ENCODE measurements around the gene NBR1.
A peak's percentile ranks its signal among the peaks of the same experiment; 100 is the strongest.
"Not testable (repeated sequence)": the region's sequence is repeated elsewhere in the genome, so short reads cannot be mapped to it uniquely, and the experiment has no call there.

NBR1 gene

GRCh38 chr17:43224146-43224705 is 53.2 kb downstream of the NBR1 start:
- intact Hi-C loops (cut with DNase I; ENCODE audit: low total_unique reads), result no loop called here
- TF ChIP-seq CTCF (IDR thresholded peaks at IDR 0.05), result no peak
- no peak for DNase-seq
- no peaks in the 10 kb centered on the region for H3K9me3 ChIP-seq
- no peak overlapping the region for H3K4me3 ChIP-seq
- H3K27ac ChIP-seq, result no peak overlapping the region
- peaks cover 0 to 32% (median 14%) of the 10 kb centered on the region in 3 donors for H3K36me3 ChIP-seq
- H3K4me1 ChIP-seq, result no peaks in the 10 kb centered on the region
- no peaks in the 10 kb centered on the region for H3K27me3 ChIP-seq

DNA sequence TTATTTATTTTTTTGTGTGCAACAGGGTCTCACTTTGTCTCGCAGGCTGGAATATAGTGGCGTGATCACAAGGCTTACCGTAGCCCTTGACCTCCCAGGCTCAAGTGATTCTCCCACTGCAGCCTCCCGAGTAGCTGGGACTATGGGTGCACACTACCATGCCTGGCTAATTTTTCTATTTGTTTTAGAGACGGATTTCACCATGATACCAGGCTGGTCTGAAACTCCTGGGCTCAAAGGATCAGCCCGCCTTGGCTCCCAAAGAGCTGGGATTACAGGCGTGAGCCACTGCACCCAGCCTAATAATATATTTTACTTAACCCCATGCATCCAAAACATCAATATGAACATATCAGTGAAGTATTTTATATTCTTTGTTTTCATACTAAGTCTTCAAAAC is 55.4 kb downstream of the NBR1 start:
- no peak for DNase-seq
- Histone ChIP-seq H3K9me3 (no peaks in the 10 kb centered on the region), H3K36me3 (peaks cover 0 to 30% (median 14%) of the 10 kb centered on the region in 3 donors), H3K4me1 (no peaks in the 10 kb centered on the region), H3K4me3 (no peak overlapping the region), H3K27me3 (no peaks in the 10 kb centered on the region), H3K27ac (no peak overlapping the region)
- no peak for TF ChIP-seq CTCF (IDR thresholded peaks at IDR 0.05)
- intact Hi-C loops (cut with DNase I; ENCODE audit: low total_unique reads), result no loop called here

- H3K27ac ChIP-seq; H3K4me3 ChIP-seq; H3K27me3 ChIP-seq; H3K9me3 ChIP-seq; H3K4me1 ChIP-seq; intact Hi-C loops (cut with DNase I; ENCODE audit: low total_unique reads); DNase-seq: not testable (repeated sequence)
- peaks cover 0 to 26% (median 14%) of the 10 kb centered on the region in 3 donors for H3K36me3 ChIP-seq
Observed at GRCh38 chr17:43228020-43228782, 57.2 kb downstream of the NBR1 start, which contains the start of gene CCDC200. CCDC200 (minus strand) TSS chr17:43228623; CDS start chr17:43228554, 69 bp downstream.

GRCh38 chr17:43231205-43232020 is 60.4 kb downstream of the NBR1 start:
- H3K9me3 ChIP-seq; DNase-seq; intact Hi-C loops (cut with DNase I; ENCODE audit: low total_unique reads); H3K4me1 ChIP-seq; H3K36me3 ChIP-seq; H3K27me3 ChIP-seq: not testable (repeated sequence)
- Histone ChIP-seq H3K27ac (peak overlapping the region in 1 of 2 donors; percentile 65), H3K4me3 (peak overlapping the region; percentile 0 to 32)

DNA sequence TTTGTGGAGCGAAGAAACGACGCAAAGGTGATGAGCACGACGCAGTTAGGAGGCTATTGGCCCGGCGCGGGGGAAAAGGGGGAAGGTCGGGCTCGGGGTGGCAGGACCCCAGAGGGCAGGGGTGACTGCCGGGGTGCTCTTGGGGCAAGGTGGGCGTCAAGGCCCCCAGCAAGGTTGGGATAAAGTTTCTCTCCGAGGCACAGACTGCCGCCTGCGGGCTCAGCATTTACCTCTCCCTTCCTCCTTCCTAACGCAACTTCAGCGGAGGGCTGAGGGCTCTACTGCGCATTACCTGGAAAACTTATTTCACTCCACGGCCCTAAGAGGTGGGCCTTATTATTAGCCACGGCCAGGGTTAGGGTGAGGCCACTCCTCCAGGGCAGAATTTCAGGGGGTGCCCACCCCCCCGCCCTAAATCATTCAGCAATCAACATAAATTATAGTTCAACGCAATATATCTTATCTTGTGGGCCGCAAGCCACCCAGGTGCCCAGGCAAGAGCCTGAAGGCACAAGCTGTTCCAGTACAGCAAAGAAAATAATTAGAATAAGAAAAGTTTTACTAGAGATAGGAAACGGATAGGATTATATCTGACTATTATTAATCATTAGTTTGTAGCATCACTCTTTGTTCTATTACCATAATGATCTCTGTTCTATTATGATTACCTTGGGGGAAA is 61.1 kb downstream of the NBR1 start:
- H3K4me1 ChIP-seq; H3K9me3 ChIP-seq; intact Hi-C loops (cut with DNase I; ENCODE audit: low total_unique reads); H3K27ac ChIP-seq; H3K27me3 ChIP-seq; H3K36me3 ChIP-seq: not testable (repeated sequence)
- H3K4me3 ChIP-seq, result peak overlapping the region in 1 of 2 donors; percentile 0
- DNase-seq, result peak; percentile 58 to 77

DNA sequence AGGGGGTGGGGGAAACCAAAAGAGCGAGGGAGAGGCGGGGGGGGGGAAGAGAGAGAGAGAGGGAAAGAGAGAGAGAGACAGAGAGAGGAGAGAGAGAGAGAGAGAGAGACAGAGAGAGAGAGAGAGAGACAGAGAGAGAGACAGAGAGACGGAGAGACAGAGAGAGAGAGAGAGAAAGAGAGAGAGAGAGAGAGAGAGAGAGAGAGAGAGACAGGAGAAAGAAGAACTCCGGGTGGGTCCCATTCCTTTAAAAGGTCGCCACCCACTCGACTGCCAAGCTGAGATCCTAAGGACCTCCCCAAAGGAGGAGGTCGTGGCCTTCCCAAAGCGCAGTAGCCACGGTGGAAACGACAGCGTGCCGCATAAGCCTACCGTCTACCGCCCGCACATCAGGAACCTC is 62.2 kb downstream of the NBR1 start:
- H3K9me3 ChIP-seq; DNase-seq; intact Hi-C loops (cut with DNase I; ENCODE audit: low total_unique reads); H3K36me3 ChIP-seq; H3K27me3 ChIP-seq; H3K27ac ChIP-seq; H3K4me1 ChIP-seq; H3K4me3 ChIP-seq: not testable (repeated sequence)

- DNase-seq; intact Hi-C loops (cut with DNase I; ENCODE audit: low total_unique reads); H3K9me3 ChIP-seq: not testable (repeated sequence)
Observed at GRCh38 chr17:43233877-43234276, 62.9 kb downstream of the NBR1 start, which contains the start of gene RNU2-1. RNU2-1 (minus strand) TSS chr17:43233977.

DNA sequence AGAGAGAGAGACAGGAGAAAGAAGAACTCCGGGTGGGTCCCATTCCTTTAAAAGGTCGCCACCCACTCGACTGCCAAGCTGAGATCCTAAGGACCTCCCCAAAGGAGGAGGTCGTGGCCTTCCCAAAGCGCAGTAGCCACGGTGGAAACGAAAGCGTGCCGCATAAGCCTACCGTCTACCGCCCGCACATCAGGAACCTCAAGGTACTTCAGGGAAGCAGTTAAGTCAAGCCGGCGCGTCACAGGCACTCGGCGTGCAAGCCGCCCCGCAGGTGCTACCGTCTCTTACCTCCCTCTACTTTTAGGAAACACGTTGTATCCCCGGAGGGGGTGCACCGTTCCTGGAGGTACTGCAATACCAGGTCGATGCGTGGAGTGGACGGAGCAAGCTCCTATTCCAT is 68.6 kb downstream of the NBR1 start:
- H3K4me3 ChIP-seq; H3K9me3 ChIP-seq; H3K27ac ChIP-seq; intact Hi-C loops (cut with DNase I; ENCODE audit: low total_unique reads); H3K36me3 ChIP-seq; H3K4me1 ChIP-seq; DNase-seq; H3K27me3 ChIP-seq: not testable (repeated sequence)

More at GRCh38 chr17:43233877-43234276, 62.9 kb downstream of the NBR1 start, which contains the start of gene RNU2-1:
- not testable (repeated sequence) for H3K27ac ChIP-seq, H3K36me3 ChIP-seq, H3K4me3 ChIP-seq, H3K4me1 ChIP-seq, H3K27me3 ChIP-seq

- intact Hi-C loops (cut with DNase I; ENCODE audit: low total_unique reads); H3K36me3 ChIP-seq; H3K9me3 ChIP-seq; H3K27me3 ChIP-seq; H3K4me3 ChIP-seq; H3K4me1 ChIP-seq; H3K27ac ChIP-seq; DNase-seq: not testable (repeated sequence)
Observed at GRCh38 chr17:43240596-43241352, 69.8 kb downstream of the NBR1 start.

DNA sequence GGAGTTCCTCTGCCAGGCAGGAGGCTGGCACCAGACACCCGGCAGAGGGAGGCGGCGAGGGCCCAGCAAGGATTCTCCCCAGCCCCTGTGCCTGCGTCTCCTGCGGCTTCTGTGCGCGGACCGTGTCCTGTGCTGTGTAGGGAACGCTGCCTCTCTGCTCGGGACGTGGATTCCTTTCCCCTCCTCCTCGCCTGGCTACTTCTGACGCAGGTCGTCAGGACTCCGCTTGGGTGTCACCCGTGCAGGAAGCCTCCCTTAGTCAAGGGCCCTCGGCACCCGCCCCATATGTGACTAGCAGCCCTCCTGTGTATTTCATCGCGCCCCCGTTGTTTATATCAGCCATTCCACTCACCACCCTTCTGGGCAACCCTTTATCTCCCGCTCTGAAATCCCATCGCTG is 75.4 kb downstream of the NBR1 start:
- H3K27ac ChIP-seq; H3K4me1 ChIP-seq; DNase-seq; H3K36me3 ChIP-seq; intact Hi-C loops (cut with DNase I; ENCODE audit: low total_unique reads); H3K27me3 ChIP-seq; H3K9me3 ChIP-seq: not testable (repeated sequence)
- H3K4me3 ChIP-seq, result peak overlapping the region in 1 of 2 donors; percentile 21
